WTC11 (cell line): ENCODE results near the gene TBC1D21. TPM values are rescaled to one million over a fixed set of nuclear protein-coding genes. Genes with fewer than 3 reads are reported as not detected.

Experiments used
- ATAC-seq: fragments of 200-7000 bp; cut with Tn5 transposase; 2 replicates; pipeline ENCODE4 v1.10.0; 2021; ENCODE audit warnings: mild to moderate bottlenecking, moderate library complexity
- CTCF ChIA-PET: fragments of 300-600 bp; sonication (Branson Sonifier 250); formaldehyde crosslinking; loops from one replicate; lab custom pipeline; 2021; ENCODE audit warnings: antibody characterized with exemption; lab: Charles Lee
- POLR2A ChIA-PET: fragments of 350-600 bp; sonication (Branson Sonifier 250); formaldehyde crosslinking; loops from one replicate; lab custom pipeline; 2021; ENCODE audit warnings: antibody characterized with exemption; lab: Charles Lee
- DNase-seq: peaks from one replicate; pipeline ENCODE4 v3.0.0; 2021; ENCODE audit warnings: low spot score
- H3K27ac Mint-ChIP-seq: 2 replicates; pipeline ENCODE4 v1.8.0; 2021; ENCODE audit warnings: mixed read lengths
- H3K27me3 Mint-ChIP-seq: 2 replicates; pipeline ENCODE4 v1.8.0; 2021; ENCODE audit warnings: low read depth, mild to moderate bottlenecking, moderate library complexity, mixed read lengths
- H3K36me3 Mint-ChIP-seq: 2 replicates; pipeline ENCODE4 v1.8.0; 2021; ENCODE audit warnings: mixed read lengths
- H3K4me1 Mint-ChIP-seq: 2 replicates; pipeline ENCODE4 v1.8.0; 2022; ENCODE audit warnings: mixed read lengths
- H3K4me3 Mint-ChIP-seq: 2 replicates; pipeline ENCODE4 v1.8.0; 2021; ENCODE audit warnings: mild to moderate bottlenecking, moderate library complexity, mixed read lengths
- H3K9me3 Mint-ChIP-seq: 2 replicates; pipeline ENCODE4 v1.8.0; 2021; ENCODE audit warnings: mixed read lengths
- ATF3 ChIP-seq: sonication (generic); formaldehyde crosslinking; conservative IDR thresholded peaks from 2 replicates; pipeline ENCODE4 v1.8.1; 2022; ENCODE audit warnings: mild to moderate bottlenecking, missing genetic modification reagents
- ERG ChIP-seq: fragments of 250-450 bp; sonication (Bioruptor Pico); IDR thresholded peaks from 2 replicates; pipeline ENCODE4 v1.8.0; 2021; ENCODE audit warnings: mild to moderate bottlenecking
- ETV6 ChIP-seq: sonication (generic); formaldehyde crosslinking; IDR thresholded peaks from 2 replicates; pipeline ENCODE4 v1.8.1; 2022; ENCODE audit warnings: mild to moderate bottlenecking, missing genetic modification reagents
- FOXJ3 ChIP-seq: sonication (generic); formaldehyde crosslinking; IDR thresholded peaks from 2 replicates; pipeline ENCODE4 v1.9.0; 2021; ENCODE audit warnings: missing genetic modification reagents, mild to moderate bottlenecking, borderline replicate concordance
- FOXP4 ChIP-seq: sonication (generic); formaldehyde crosslinking; IDR thresholded peaks from 2 replicates; pipeline ENCODE4 v1.8.0; 2022; ENCODE audit warnings: mild to moderate bottlenecking, missing genetic modification reagents
- JUN ChIP-seq: sonication (generic); formaldehyde crosslinking; IDR thresholded peaks from 2 replicates; pipeline ENCODE4 v1.8.0; 2023; ENCODE audit warnings: mild to moderate bottlenecking, missing genetic modification reagents
- MAX ChIP-seq: sonication (generic); formaldehyde crosslinking; IDR thresholded peaks from 2 replicates; pipeline ENCODE4 v1.8.0; 2022; ENCODE audit warnings: mild to moderate bottlenecking, missing genetic modification reagents
- NFATC4 ChIP-seq: fragments of 250-450 bp; sonication (Bioruptor Pico); IDR thresholded peaks from 2 replicates; pipeline ENCODE4 v1.9.0; 2021; ENCODE audit warnings: mild to moderate bottlenecking
- NFYB ChIP-seq: sonication (generic); formaldehyde crosslinking; conservative IDR thresholded peaks from 2 replicates; pipeline ENCODE4 v1.8.0; 2022; ENCODE audit warnings: low read depth, missing genetic modification reagents
- NR1H2 ChIP-seq: sonication (generic); formaldehyde crosslinking; IDR thresholded peaks from 2 replicates; pipeline ENCODE4 v1.9.0; 2021; ENCODE audit warnings: mild to moderate bottlenecking, moderate library complexity, missing genetic modification reagents
- NR3C1 ChIP-seq: sonication (generic); formaldehyde crosslinking; conservative IDR thresholded peaks from 2 replicates; pipeline ENCODE4 v1.8.1; 2023; ENCODE audit warnings: low read depth, mild to moderate bottlenecking, missing genetic modification reagents
- OVOL2 ChIP-seq: fragments of 250-450 bp; sonication (Bioruptor Pico); IDR thresholded peaks from 2 replicates; pipeline ENCODE4 v1.9.0; 2021; ENCODE audit warnings: mild to moderate bottlenecking, borderline replicate concordance
- PRRX2 ChIP-seq: fragments of 250-450 bp; sonication (Bioruptor Pico); IDR thresholded peaks from 2 replicates; pipeline ENCODE4 v1.8.0; 2021; ENCODE audit warnings: mild to moderate bottlenecking
- RELA ChIP-seq: sonication (generic); formaldehyde crosslinking; IDR thresholded peaks from 2 replicates; pipeline ENCODE4 v1.8.1; 2022; ENCODE audit warnings: missing genetic modification reagents, mild to moderate bottlenecking, borderline replicate concordance
- SMAD3 ChIP-seq: sonication (generic); formaldehyde crosslinking; IDR thresholded peaks from 2 replicates; pipeline ENCODE4 v1.8.0; 2022; ENCODE audit warnings: missing genetic modification reagents, mild to moderate bottlenecking, borderline replicate concordance
- ZBTB21 ChIP-seq: sonication (generic); formaldehyde crosslinking; IDR thresholded peaks from 2 replicates; pipeline ENCODE4 v1.8.1; 2023; ENCODE audit warnings: mild to moderate bottlenecking, missing genetic modification reagents, borderline replicate concordance
- ZMAT4 ChIP-seq: fragments of 250-450 bp; sonication (Bioruptor Pico); IDR thresholded peaks from 2 replicates; pipeline ENCODE4 v1.9.0; 2021; ENCODE audit warnings: mild to moderate bottlenecking
- ZNF232 ChIP-seq: sonication (generic); formaldehyde crosslinking; IDR thresholded peaks from 2 replicates; pipeline ENCODE4 v1.8.0; 2022; ENCODE audit warnings: mild to moderate bottlenecking, missing genetic modification reagents
- ZNF263 ChIP-seq: sonication (generic); formaldehyde crosslinking; IDR thresholded peaks from 2 replicates; pipeline ENCODE4 v1.8.1; 2022; ENCODE audit warnings: low read depth, mild to moderate bottlenecking, moderate library complexity, missing genetic modification reagents
- ZNF416 ChIP-seq: fragments of 250-450 bp; sonication (Bioruptor Pico); IDR thresholded peaks from 2 replicates; pipeline ENCODE4 v1.9.0; 2021; ENCODE audit warnings: mild to moderate bottlenecking, inconsistent platforms
- ZNF423 ChIP-seq: fragments of 250-450 bp; sonication (Bioruptor Pico); IDR thresholded peaks from 2 replicates; pipeline ENCODE4 v2.1.2; 2022; ENCODE audit warnings: mild to moderate bottlenecking, moderate library complexity
- ZNF512 ChIP-seq: sonication (generic); formaldehyde crosslinking; IDR thresholded peaks from 2 replicates; pipeline ENCODE4 v1.8.1; 2022; ENCODE audit warnings: missing genetic modification reagents, borderline replicate concordance
- ZNF671 ChIP-seq: fragments of 250-450 bp; sonication (Bioruptor Pico); IDR thresholded peaks from 2 replicates; pipeline ENCODE4 v1.8.0; 2021; ENCODE audit warnings: mild to moderate bottlenecking
- ZSCAN18 ChIP-seq: fragments of 250-450 bp; sonication (Bioruptor Pico); IDR thresholded peaks from 2 replicates; pipeline ENCODE4 v2.1.2; 2022; ENCODE audit warnings: mild to moderate bottlenecking, moderate library complexity
- total RNA-seq: library from RNA; stranded (reverse); gene quantifications from 3 replicates; pipeline ENCODE4 v1.2.3, GENCODE V29; 2021

Gene TBC1D21
- total RNA-seq, 1 experiment from 2014 or later = not detected

GRCh38 chr15:73905225-73905827 is 32.0 kb downstream of the TBC1D21 start:
- H3K9me3 Mint-ChIP-seq = peaks cover 6% of the 10 kb centered on the region
- ATAC-seq (no peak), DNase-seq (no peak)
- peaks cover 7% of the 10 kb centered on the region for H3K27me3 Mint-ChIP-seq
- H3K36me3 Mint-ChIP-seq = no peaks in the 10 kb centered on the region
- H3K4me3 Mint-ChIP-seq = no peak overlapping the region
- POLR2A ChIA-PET = no interaction called here
- TF ChIP-seq MAX (CRISPR knock-in tag) (no peak), PRRX2 (no peak), ZNF263 (CRISPR knock-in tag) (no peak), ERG (CRISPR knock-in tag) (no peak), NFYB (no peak), ETV6 (no peak), SMAD3 (CRISPR knock-in tag) (no peak), NR3C1 (no peak), ZNF416 (CRISPR knock-in tag) (no peak), OVOL2 (CRISPR knock-in tag) (no peak), FOXP4 (CRISPR knock-in tag) (no peak), ZNF671 (CRISPR knock-in tag) (no peak)
- CTCF ChIA-PET = interaction anchor here (1.3 to 4.6 kb wide), 4 partner anchors 17 to 38 kb away, joined by 3 to 45 read pairs (median 9); partner anchors contain the start of gene TBC1D21
- H3K4me1 Mint-ChIP-seq = peaks cover 7% of the 10 kb centered on the region
- no peak overlapping the region for H3K27ac Mint-ChIP-seq

GRCh38 chr15:73906346-73907034 is 33.1 kb downstream of the TBC1D21 start:
- no peak overlapping the region for H3K27ac Mint-ChIP-seq
- no peaks in the 10 kb centered on the region for H3K36me3 Mint-ChIP-seq
- peaks cover 12% of the 10 kb centered on the region for H3K4me1 Mint-ChIP-seq
- CTCF ChIA-PET = interaction anchor here (0.5 to 4.6 kb wide), 15 partner anchors 7 to 349 kb away, joined by 3 to 45 read pairs (median 5); partner anchors contain the start of gene TBC1D21
- peaks cover 2% of the 10 kb centered on the region for H3K9me3 Mint-ChIP-seq
- no peak for ATAC-seq
- POLR2A ChIA-PET = no interaction called here
- H3K27me3 Mint-ChIP-seq = peaks cover 7% of the 10 kb centered on the region
- no peak for DNase-seq
- H3K4me3 Mint-ChIP-seq = no peak overlapping the region
- TF ChIP-seq JUN (no peak), ZBTB21 (no peak), ZNF232 (CRISPR knock-in tag) (no peak), ZNF512 (CRISPR knock-in tag) (no peak), NR1H2 (no peak), ZNF416 (CRISPR knock-in tag) (no peak), FOXJ3 (CRISPR knock-in tag) (no peak), ZSCAN18 (CRISPR knock-in tag) (no peak), RELA (CRISPR knock-in tag) (no peak), FOXP4 (CRISPR knock-in tag) (no peak), ATF3 (CRISPR knock-in tag) (no peak), ZMAT4 (no peak), ZNF423 (no peak), NFATC4 (CRISPR knock-in tag) (no peak)
